Anterior cingulate cortex (tissue), 58 donors: ENCODE data around the gene EHD2.

Experiments
- DNase-seq, 58 donors: peaks; one replicate each; lab custom pipeline; 2025; lab: John Stamatoyannopoulos, UW

Gene EHD2

GRCh38 chr19:47686679-47687450 is 26.4 kb upstream of the EHD2 start:
- no peak for DNase-seq

DNA sequence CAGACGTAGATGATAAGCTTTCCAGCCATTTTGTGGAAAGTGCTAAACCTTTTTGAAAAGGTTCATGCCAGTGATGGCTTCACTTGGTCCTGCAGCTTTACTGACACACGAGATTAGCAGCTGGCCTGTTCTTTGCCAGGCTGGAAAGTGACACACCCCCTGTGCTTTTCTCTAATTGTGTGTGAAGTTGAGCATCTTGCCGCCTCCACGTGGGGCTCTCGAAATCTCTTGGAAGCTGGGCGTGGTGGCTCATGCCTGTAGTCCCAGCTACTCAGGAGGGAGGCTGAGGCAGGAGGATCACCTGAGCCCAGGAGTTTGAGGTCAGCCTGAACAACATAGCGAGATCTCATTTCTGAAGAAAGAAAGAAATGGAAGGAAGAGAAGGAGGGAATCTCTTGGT is 25.3 kb upstream of the EHD2 start:
- DNase-seq, result no peak

DNA sequence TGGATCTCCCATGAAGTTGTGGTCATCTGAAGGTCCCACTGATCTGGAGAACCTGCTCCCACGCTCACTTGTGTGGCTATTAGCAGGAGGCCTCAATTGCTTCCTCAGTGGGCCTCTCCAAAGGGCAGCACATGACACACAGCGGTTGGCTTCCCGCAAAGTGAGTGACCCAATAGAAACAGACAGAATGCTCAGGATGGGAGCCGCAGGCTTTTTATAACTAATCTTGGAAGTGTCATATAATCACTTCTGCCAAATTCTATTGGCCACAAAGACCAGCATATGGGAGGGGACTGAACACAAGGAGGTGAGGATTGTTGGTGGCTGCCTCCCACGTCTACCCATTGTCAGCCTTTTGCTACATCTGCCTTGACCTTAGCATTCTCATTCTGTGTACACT is 22.1 kb upstream of the EHD2 start:
- no peak for DNase-seq

DNA sequence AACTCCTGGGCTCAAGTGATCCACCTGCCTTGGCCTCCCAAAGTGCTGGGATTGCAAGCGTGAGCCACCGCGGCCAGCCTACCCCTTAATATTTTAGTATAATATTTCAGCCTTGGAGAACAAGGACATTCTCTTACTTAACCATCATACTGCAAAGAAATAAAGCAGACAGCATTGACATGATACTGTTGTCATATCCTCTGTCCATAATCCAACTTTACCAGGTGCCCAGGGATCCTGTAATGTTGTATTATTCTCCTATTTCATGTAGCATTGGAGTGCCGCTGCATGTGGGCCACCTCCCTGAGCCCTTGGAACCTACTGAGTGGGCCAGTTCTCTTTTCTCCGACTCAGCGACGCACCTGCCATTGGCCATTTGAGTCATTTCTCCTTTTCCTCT is 21.4 kb upstream of the EHD2 start:
- DNase-seq, result no peak

DNA sequence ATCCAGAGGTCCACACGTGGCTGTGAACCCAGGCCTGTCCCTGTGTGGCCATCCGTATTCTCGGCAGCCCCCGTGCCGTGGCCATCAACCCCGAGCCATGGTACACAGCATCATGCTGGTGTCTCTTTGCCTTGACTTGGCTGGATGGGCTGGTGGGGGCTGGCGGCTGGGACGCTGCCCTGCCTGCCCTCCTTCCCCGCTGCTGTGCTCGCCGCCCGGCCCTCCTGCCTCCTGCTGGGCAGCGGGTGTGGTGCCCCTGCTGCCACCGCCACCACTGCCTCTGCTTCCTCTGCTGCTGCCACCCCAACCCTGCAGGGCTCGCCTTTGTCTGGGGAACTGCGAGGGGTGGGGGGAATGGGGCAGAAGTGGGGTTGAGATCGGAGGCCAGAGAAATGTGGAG is 19.7 kb upstream of the EHD2 start:
- no peak for DNase-seq

- DNase-seq, result no peak
Observed at GRCh38 chr19:47693903-47694302, 19.3 kb upstream of the EHD2 start.

- no peak for DNase-seq
Observed at GRCh38 chr19:47694466-47695273, 18.6 kb upstream of the EHD2 start.

GRCh38 chr19:47695533-47696262 is 17.5 kb upstream of the EHD2 start:
- DNase-seq, result peak in 1 of 58 donors; percentile 9

- no peak for DNase-seq
Observed at GRCh38 chr19:47696635-47697034, 16.6 kb upstream of the EHD2 start.

DNA sequence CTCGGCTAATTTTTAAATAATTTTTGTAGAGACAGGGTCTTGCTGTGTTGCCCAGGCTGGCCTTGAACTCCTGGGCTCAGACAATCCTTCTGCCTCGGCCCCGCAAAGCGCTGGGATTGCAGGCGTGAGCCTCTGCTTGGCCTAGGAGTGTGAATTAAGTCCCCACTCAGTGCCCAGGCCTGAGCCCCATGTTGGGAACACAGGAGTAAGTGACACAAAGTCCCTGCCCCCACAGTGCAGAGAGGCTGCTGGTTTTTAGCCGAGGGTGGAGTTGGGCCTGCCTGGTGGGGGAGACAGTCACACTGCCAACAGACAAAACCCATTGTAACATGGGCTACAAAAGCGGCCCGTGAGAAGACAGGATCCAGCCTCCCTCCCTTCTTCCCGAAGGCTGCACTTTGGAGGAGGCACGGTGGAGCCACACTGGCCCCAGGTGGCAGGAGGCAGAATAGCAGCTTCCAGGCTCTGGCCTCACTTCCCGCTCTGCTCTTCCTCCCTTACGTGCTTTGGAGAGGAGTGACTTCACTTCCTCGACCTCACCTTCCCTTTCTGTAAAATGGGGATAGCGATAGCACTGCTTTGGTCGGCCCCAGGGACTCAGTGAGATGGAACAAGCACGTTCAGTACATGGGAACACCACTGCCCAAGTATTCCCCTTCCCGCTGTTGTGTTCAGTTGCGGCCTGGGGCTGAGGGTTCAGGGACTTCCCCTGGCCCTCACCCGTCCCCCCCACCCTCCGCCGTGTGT is 15.2 kb upstream of the EHD2 start:
- peak in 57 of 58 donors; percentile 15 to 88 (median 69) for DNase-seq

DNA sequence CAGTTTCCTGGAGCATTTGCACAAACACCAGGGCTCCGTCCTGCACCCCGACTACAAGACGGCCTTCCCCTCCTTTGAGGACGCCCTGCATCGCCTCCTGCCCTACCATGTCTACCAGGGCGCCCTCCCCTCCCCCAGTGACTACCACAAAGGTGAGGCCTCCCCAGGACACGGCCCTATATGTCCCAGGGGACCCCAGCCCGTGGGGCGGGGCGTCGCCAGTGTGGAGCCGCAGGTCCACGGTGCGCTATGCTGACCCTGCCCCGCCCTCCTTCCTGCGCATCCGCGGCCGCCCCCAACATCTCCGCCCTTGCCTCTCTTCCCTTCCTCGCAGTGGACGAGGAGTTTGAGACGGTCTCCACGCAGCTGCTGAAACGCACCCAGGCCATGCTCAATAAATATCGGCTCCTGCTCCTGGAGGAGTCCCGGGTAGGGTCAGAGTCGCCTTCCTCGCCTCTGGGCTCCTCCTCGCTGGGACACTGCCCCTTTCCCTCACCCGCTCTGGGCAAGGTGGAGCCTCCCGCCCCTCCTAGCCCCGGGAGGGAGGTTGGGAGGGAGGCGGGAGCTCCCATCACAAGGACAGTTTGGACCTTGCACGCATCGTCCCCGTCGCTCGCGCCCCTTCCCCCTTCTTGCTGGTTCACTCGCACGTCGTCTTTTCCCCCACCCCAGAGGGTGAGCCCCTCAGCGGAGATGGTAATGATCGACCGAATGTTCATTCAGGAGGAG is 14.4 kb upstream of the EHD2 start:
- DNase-seq, result peak in 1 of 58 donors; percentile 4

DNA sequence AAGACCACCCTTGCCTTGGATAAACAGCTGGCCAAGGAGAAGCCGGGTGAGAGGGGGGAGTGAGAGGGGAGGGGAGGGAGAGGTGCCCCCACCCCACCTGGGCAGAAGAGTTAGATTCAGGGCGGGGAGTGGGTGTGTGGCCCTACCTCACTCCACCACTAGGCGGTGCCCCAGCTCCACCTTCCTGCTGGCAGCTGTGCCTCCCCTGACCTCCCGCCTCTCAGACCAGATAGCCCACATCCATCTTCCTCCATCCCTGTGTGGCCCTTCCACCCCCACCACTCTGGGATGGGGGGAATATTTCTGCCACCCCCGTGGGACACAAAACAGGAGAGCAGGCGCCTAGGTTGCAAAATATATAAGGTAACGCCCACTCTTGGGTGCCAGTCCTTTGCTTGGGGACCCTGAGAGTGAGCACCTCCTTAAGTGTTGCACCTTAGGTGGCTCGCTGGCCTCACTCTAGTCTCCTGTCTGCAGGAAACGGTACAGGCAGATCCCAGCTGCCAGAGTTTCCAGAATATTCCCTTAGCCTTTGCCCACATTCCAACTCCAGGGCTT is 13.8 kb upstream of the EHD2 start:
- peak in 11 of 58 donors; percentile 4 to 39 (median 17) for DNase-seq

DNA sequence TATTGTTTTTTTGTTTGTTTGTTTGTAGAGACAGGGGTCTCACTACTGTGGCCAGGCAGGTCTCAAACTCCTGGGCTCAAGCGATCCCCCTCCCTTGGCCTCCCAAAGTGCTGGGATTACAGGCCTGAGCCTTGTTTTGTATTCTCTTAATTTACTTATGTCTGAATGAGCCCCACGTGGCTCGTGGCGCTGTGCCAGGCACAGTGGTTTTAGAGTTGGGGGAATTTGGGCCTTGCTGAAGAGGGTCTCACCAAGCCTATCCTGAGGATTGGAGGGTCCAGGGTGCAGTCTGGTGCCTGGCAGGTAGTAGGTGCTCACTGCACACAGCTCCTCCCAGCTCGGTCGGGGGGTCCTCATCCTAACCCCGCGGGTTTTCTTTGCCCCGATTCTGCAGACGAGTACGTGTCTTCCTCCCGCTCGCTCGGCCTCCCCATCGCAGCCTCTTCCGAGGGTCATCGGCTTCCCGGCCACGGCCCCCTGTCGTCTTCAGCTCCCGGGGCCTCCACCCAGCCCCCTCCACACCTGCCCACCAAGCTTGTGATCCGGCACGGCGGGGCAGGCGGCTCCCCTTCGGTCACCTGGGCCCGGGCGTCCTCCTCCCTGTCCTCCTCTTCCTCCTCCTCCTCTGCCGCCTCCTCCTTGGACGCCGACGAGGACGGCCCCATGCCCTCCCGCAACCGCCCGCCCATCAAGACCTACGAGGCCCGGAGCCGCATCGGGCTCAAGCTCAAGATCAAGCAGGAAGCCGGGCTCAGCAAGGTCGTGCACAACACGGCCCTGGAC is 12.1 kb upstream of the EHD2 start:
- no peak for DNase-seq

GRCh38 chr19:47701717-47702552 is 11.3 kb upstream of the EHD2 start:
- DNase-seq, result no peak

- peak in 4 of 58 donors; percentile 10 to 39 (median 14) for DNase-seq
Observed at GRCh38 chr19:47702671-47703070, 10.6 kb upstream of the EHD2 start.

DNA sequence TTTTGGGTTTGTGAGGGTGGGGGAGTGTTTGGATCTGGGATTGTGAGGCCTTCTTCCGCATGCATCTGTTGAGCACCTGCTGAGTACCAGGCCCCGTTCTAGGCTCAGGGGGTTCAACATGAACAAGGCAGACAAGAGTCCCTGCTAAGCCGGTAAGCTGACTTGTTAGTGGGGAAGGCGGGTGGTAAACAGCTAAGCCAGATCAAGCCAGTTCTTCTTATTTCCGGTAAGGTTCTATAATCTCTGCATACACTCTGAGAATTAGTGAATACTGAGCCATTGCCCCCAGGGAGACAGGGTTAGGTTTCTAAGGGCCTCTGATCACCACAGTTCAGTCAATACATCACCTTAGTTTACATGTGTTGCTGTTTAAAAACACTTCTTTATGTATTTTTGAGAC is 9.9 kb upstream of the EHD2 start:
- no peak for DNase-seq

- no peak for DNase-seq
Observed at GRCh38 chr19:47704024-47704423, 9.2 kb upstream of the EHD2 start.

DNA sequence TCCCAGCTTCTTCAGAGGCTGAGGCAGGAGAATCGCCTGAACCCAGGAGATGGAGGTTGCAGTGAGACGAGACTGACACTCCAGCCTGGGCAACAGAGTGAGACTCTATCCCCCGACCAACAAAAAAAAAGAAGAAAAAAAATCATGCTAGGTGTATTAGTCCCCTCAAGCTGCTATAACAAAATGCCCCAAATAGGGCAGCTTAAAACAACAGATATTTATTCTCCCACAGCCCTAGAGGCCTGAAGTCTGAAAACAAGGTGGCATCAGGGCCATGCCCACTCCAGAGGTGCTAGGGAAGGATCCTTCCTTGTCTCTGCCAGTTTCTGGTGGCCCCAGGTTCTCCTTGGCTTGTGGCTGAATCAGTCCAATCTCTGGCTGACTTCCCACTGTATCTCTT is 8.6 kb upstream of the EHD2 start:
- DNase-seq, result no peak
